PC-9 (cell line): Measurements from ENCODE around the gene ITGB5.

ENCODE experiments used
- CTCF ChIP-seq: fragments of 200-600 bp; sonication (generic); conservative IDR thresholded peaks from 2 replicates; pipeline ENCODE4 v1.6.1; 2017; ENCODE audit warnings: mixed run types, antibody characterized with exemption, mild to moderate bottlenecking, moderate library complexity
- EZH2 ChIP-seq: fragments of 200-600 bp; sonication (generic); IDR thresholded peaks from 2 replicates; pipeline ENCODE4 v1.8.0; 2017; ENCODE audit warnings: antibody characterized with exemption, low read depth

DNA sequence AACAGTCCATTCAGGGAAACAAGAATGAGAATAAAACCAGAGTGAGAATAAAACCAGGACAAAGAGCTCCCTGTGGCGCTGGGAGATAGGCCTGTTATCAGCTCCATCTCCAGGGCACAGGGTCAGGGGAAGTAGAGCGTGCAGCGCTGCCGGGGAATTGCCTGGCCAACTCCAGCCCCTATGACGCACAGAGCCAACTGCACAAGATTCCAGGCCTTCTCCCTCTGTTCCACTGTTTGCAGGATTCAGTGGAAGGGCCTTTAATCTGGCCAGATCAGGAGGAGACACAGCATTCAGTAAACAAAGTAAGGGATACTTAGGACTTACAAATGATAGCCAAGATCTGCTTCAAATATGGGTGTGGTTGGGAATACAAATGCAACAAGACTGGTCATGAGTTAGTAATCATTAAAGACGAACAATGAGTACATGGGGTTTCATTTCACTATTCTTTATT, 49.4 kb downstream of the ITGB5 start:
- no peak for TF ChIP-seq CTCF
- TF ChIP-seq EZH2 = no peak
